Measurements from ENCODE around the gene GPR162. TPM values are rescaled to one million over a fixed set of nuclear protein-coding genes. Genes with fewer than 3 reads are reported as not detected.

GPR162 gene, protein sequence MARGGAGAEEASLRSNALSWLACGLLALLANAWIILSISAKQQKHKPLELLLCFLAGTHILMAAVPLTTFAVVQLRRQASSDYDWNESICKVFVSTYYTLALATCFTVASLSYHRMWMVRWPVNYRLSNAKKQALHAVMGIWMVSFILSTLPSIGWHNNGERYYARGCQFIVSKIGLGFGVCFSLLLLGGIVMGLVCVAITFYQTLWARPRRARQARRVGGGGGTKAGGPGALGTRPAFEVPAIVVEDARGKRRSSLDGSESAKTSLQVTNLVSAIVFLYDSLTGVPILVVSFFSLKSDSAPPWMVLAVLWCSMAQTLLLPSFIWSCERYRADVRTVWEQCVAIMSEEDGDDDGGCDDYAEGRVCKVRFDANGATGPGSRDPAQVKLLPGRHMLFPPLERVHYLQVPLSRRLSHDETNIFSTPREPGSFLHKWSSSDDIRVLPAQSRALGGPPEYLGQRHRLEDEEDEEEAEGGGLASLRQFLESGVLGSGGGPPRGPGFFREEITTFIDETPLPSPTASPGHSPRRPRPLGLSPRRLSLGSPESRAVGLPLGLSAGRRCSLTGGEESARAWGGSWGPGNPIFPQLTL
- under 1 TPM in 1 of 2 donors, not detected in 1; 0.78 TPM for total RNA-seq

DNA sequence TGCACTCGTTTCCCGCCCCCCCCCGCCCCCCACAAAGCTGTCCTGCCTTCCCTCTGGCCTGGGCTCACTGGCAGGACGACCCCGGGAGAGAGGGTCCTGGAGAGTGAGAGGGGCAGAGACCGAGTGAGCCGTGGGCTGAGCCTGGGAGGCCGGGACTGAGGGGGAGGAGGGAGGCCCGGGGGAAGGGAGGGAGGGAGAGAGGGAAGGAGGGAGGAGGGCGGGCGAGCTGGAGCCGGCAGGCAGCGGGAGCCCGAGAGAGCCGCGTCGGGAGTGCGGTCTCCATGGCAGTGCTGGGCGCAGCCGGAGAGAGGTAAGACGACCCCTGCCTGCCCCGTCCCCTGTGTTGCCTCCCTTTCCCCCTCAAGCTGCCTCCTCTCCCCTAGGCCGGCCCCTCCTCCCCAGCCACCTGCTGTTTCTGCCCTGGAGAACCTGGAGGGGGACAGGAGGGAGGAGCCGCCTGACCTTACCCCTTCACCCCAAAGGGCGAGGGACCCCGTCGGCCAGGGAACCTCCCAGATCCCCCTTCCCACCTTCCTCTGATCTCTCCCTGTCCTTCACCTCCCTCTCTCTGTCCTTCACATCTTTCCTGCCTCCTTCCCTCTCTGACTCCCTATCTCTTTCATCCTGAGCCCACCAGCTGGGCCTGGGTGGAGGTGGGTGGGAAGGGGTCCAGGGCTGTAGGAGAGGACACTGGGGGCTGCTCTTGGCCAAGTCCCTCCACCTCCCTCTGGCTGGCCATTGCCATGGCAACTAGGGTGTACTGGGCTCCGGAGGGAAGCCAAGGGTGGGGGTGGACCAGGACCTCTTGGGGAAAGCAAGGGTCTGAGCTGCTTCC is at the start of gene GPR162:
Gene GPR162, plus strand, starts transcription at position 231 of the 835 bp plus-strand sequence. CDS start 2,078 bp downstream, outside the sequence.
- 1% methylated on average over 6 to 19 of the region's 28 CpGs for WGBS, 2 donors
- H3K4me1 ChIP-seq = peaks cover 12% of the 10 kb centered on the region
- TF ChIP-seq, protein P1, sequence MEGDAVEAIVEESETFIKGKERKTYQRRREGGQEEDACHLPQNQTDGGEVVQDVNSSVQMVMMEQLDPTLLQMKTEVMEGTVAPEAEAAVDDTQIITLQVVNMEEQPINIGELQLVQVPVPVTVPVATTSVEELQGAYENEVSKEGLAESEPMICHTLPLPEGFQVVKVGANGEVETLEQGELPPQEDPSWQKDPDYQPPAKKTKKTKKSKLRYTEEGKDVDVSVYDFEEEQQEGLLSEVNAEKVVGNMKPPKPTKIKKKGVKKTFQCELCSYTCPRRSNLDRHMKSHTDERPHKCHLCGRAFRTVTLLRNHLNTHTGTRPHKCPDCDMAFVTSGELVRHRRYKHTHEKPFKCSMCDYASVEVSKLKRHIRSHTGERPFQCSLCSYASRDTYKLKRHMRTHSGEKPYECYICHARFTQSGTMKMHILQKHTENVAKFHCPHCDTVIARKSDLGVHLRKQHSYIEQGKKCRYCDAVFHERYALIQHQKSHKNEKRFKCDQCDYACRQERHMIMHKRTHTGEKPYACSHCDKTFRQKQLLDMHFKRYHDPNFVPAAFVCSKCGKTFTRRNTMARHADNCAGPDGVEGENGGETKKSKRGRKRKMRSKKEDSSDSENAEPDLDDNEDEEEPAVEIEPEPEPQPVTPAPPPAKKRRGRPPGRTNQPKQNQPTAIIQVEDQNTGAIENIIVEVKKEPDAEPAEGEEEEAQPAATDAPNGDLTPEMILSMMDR (IDR thresholded peaks at IDR 0.05) = no peak
- no peak for TF ChIP-seq POLR2A (IDR thresholded peaks at IDR 0.05)
- peaks cover 0 to 22% of the 10 kb centered on the region in 2 donors for H3K27me3 ChIP-seq
- intact Hi-C loops (cut with DNase I) = no loop called here
- no peak within 1 kb of the TSS for H3K4me3 ChIP-seq
- no peaks in the 10 kb centered on the region for H3K36me3 ChIP-seq (replicated peaks in 1 of 2; ENCODE audit: insufficient read depth in 1 of 2, low read depth in 2 of 2)
- peak in 3 of 4 donors; percentile 51 to 59 (median 57) for DNase-seq
- H3K9me3 ChIP-seq = no peaks in the 10 kb centered on the region
- peak; percentile 42 for ATAC-seq
- H3K27ac ChIP-seq = no peak within 1 kb of the TSS

DNA sequence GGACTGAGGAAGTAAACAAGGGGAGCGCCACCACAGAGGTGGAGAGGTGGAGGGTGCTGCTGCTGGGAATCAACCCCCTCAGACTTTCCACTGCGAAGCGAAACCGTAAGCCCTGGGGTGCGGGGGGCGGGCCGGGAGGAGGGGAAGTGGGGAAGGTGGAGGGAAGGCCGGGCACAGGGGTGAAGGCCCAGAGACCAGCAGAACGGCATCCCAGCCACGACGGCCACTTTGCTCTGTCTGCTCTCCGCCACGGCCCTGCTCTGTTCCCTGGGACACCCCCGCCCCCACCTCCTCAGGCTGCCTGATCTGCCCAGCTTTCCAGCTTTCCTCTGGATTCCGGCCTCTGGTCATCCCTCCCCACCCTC is 49.3 kb upstream of the GPR162 start, which contains the start of gene LAG3:
Gene LAG3, plus strand, starts transcription at position 190 of the 365 bp plus-strand sequence. CDS start 333 bp downstream, outside the sequence.
- TF ChIP-seq POLR2A (IDR thresholded peaks at IDR 0.05) = no peak
- TF ChIP-seq, protein P1 (IDR thresholded peaks at IDR 0.05) = no peak
- Histone ChIP-seq H3K27me3 (no peaks in the 10 kb centered on the region), H3K9me3 (no peaks in the 10 kb centered on the region), H3K4me3 (no peak within 1 kb of the TSS), H3K4me1 (peaks cover 15% of the 10 kb centered on the region), H3K36me3 (replicated peaks in 1 of 2; ENCODE audit: insufficient read depth in 1 of 2, low read depth in 2 of 2) (no peaks in the 10 kb centered on the region), H3K27ac (no peak within 1 kb of the TSS)
- ATAC-seq (no peak), DNase-seq (no peak)
- intact Hi-C loops (cut with DNase I) = no loop called here
- 65 to 68% methylated on average over 15 of the region's 15 CpGs for WGBS, 2 donors

DNA sequence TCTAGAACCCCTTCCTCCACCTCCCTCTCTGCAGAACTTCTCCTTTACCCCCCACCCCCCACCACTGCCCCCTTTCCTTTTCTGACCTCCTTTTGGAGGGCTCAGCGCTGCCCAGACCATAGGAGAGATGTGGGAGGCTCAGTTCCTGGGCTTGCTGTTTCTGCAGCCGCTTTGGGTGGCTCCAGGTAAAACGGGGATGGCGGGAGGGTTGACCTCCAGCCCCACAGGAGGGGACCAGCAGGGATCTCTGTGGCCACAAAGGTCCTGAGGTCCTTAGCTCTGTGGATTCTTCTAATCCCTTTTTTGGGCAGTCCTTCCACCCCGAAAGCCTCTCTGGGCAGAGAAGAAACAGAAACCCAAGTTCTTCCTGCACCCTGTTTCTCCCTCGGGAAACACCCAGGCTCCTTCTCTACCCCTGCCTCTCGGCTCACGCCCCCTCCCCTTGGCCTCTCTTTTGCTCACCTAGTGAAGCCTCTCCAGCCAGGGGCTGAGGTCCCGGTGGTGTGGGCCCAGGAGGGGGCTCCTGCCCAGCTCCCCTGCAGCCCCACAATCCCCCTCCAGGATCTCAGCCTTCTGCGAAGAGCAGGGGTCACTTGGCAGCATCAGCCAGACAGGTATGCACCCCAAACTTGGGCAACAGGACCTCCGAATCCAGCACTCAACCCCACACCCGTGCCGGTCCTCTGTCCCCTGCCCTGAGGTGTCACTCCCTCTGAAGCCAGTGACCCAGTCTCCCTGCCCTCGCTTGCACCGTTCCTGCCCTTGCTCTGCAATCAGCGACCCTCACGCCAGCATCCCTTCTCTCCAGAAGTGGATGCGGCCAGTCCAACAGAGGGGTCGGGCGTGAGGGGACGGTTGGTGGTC is 48.7 kb upstream of the GPR162 start:
- Histone ChIP-seq H3K27me3 (no peaks in the 10 kb centered on the region), H3K27ac (no peak overlapping the region), H3K36me3 (replicated peaks in 1 of 2; ENCODE audit: insufficient read depth in 1 of 2, low read depth in 2 of 2) (no peaks in the 10 kb centered on the region), H3K4me1 (peaks cover 8% of the 10 kb centered on the region), H3K4me3 (no peak overlapping the region), H3K9me3 (no peaks in the 10 kb centered on the region)
- 66% methylated on average over 19 to 21 of the region's 21 CpGs for WGBS, 2 donors
- intact Hi-C loops (cut with DNase I) = no loop called here
- TF ChIP-seq POLR2A (IDR thresholded peaks at IDR 0.05) = no peak
- TF ChIP-seq, protein P1 (IDR thresholded peaks at IDR 0.05) = no peak
- DNase-seq (no peak), ATAC-seq (no peak)

DNA sequence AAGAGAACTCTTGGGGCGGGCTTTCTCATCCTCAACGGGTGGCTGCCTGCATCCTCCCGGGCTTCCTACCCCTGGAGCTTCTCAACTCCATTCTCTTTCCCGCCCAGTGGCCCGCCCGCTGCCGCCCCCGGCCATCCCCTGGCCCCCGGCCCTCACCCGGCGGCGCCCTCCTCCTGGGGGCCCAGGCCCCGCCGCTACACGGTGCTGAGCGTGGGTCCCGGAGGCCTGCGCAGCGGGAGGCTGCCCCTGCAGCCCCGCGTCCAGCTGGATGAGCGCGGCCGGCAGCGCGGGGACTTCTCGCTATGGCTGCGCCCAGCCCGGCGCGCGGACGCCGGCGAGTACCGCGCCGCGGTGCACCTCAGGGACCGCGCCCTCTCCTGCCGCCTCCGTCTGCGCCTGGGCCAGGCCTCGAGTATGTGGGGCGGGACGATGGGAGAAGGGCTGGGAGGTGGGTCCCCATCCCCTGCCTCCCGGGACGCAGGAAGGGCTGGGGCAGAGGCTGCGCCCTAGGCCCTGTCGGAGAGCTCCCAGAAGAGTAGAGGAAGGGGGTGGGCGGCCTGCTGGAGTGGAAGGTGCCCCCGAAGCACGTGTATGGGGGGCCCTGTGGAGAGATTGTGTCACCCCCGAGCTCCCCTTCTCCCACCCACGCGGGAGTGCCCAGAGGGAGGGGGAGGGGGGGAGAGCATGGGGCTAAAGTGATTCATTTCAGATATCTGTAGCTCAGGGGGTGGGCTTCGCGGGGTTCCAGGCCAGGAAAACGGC is 47.9 kb upstream of the GPR162 start:
- H3K27ac ChIP-seq = no peak overlapping the region

More for the DNA sequence above, 47.9 kb upstream of the GPR162 start:
- DNase-seq (no peak), ATAC-seq (no peak)
- 23 to 34% methylated on average over 18 to 55 of the region's 60 CpGs for WGBS, 2 donors
- Histone ChIP-seq H3K4me3 (no peak overlapping the region), H3K4me1 (peaks cover 8% of the 10 kb centered on the region), H3K9me3 (no peaks in the 10 kb centered on the region), H3K27me3 (no peaks in the 10 kb centered on the region), H3K36me3 (replicated peaks in 1 of 2; ENCODE audit: insufficient read depth in 1 of 2, low read depth in 2 of 2) (no peaks in the 10 kb centered on the region)
- intact Hi-C loops (cut with DNase I) = no loop called here
- no peak for TF ChIP-seq POLR2A (IDR thresholded peaks at IDR 0.05)
- TF ChIP-seq, protein P1 (IDR thresholded peaks at IDR 0.05) = no peak
